Endometrium (tissue), 2 donors: ENCODE results near the gene RBMS1.

Experiments
- FAIRE-seq: peaks from 2 replicates; lab custom pipeline; 2012; peaks lifted over from hg19 to GRCh38; lab: Jason Lieb, UNC
- donor health status: control.
- donor health status: control.

RBMS1 gene

GRCh38 chr2:160408959-160409291, 84.7 kb downstream of the RBMS1 start:
- FAIRE-seq: no peak

GRCh38 chr2:160408173-160408958, 85.2 kb downstream of the RBMS1 start:
- no peak for FAIRE-seq

GRCh38 chr2:160407393-160408172, 86.0 kb downstream of the RBMS1 start:
- no peak for FAIRE-seq

- FAIRE-seq: peak; percentile 23
These were observed 86.8 kb downstream of the RBMS1 start for GRCh38 chr2:160406591-160407392.

GRCh38 chr2:160405077-160405867, 88.3 kb downstream of the RBMS1 start:
- FAIRE-seq: no peak

- no peak for FAIRE-seq
These were observed 90.3 kb downstream of the RBMS1 start for GRCh38 chr2:160402997-160403979.

- FAIRE-seq: no peak
These were observed 91.1 kb downstream of the RBMS1 start for GRCh38 chr2:160402501-160402900.

- no peak for FAIRE-seq
These were observed 91.7 kb downstream of the RBMS1 start for GRCh38 chr2:160401895-160402294.

GRCh38 chr2:160399880-160400279, 93.7 kb downstream of the RBMS1 start:
- no peak for FAIRE-seq

GRCh38 chr2:160397530-160397865, 96.1 kb downstream of the RBMS1 start:
- no peak for FAIRE-seq

GRCh38 chr2:160394153-160394552, 99.5 kb downstream of the RBMS1 start:
- no peak for FAIRE-seq

GRCh38 chr2:160392201-160392600, 101.4 kb downstream of the RBMS1 start:
- no peak for FAIRE-seq

- no peak for FAIRE-seq
These were observed 102.8 kb downstream of the RBMS1 start for GRCh38 chr2:160390544-160391455.

- no peak for FAIRE-seq
These were observed 103.7 kb downstream of the RBMS1 start for GRCh38 chr2:160389875-160390274.

- no peak for FAIRE-seq
These were observed 104.9 kb downstream of the RBMS1 start for GRCh38 chr2:160388464-160389263.

- FAIRE-seq: no peak
These were observed 105.9 kb downstream of the RBMS1 start for GRCh38 chr2:160387558-160388262.

- no peak for FAIRE-seq
These were observed 108.8 kb downstream of the RBMS1 start for GRCh38 chr2:160384791-160385190.

GRCh38 chr2:160381425-160381951, 112.1 kb downstream of the RBMS1 start:
- FAIRE-seq: no peak
